Measurements from ENCODE around the gene NOS1. TPM values are rescaled to one million over a fixed set of nuclear protein-coding genes. Genes with fewer than 3 reads are reported as not detected.
"Not testable (repeated sequence)": the region's sequence is repeated elsewhere in the genome, so short reads cannot be mapped to it uniquely, and the experiment has no call there.

NOS1 gene
- polyA plus RNA-seq, 4 donors: 0.71 to 1.00 (median 0.87) TPM

DNA sequence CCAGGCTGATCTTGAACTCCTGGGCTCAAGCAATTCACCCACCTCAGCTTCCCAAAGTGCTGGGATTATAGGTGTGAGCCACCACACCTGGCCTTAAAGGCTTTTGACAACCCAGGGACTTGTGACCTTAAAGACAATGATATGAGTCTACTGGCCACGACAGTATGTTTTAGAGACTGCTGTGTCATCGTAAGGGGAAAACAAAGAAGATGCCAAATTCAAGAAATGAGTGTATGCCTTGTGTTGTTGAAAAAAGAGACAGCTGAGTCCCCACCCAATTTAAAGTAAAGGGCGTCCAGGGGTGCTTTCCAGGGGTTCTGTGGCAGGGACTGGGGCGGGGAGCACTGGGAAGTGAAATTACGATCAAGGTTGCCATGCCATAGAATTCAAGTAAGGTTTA is 144.7 kb downstream of the NOS1 start:
- DNase-seq (ENCODE audit: low read depth in 4 of 4, low spot score in 3 of 4): no peak

- no peak for DNase-seq (ENCODE audit: low read depth in 4 of 4, low spot score in 3 of 4)
Measured at GRCh38 chr12:117214797-117215196, 146.6 kb downstream of the NOS1 start.

DNA sequence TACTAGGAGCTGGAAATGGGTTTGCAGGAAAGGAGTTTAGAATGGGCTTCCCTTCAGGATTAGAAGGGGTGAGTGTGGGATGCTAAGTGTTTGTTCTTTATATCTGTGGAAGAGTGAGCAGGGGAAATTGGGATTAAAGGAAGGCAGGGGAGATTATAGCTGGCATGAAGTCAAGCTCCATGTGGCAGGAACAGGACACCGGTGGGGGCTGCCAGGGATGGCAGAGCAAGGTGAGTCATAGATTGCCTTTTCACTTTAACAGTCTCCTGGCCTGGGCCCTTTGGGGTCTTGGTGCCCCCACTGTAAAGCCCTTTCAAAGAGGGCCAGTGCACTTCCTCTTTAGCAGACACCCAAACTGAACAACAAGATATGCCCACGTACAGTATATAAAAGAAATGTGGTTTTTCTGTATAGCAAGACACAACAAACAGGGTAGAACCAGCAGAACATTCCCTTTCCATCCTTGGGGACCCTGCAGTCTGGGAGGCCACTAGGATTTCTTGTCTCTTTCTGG is 148.1 kb downstream of the NOS1 start:
- no peak for DNase-seq (ENCODE audit: low read depth in 4 of 4, low spot score in 3 of 4)

DNA sequence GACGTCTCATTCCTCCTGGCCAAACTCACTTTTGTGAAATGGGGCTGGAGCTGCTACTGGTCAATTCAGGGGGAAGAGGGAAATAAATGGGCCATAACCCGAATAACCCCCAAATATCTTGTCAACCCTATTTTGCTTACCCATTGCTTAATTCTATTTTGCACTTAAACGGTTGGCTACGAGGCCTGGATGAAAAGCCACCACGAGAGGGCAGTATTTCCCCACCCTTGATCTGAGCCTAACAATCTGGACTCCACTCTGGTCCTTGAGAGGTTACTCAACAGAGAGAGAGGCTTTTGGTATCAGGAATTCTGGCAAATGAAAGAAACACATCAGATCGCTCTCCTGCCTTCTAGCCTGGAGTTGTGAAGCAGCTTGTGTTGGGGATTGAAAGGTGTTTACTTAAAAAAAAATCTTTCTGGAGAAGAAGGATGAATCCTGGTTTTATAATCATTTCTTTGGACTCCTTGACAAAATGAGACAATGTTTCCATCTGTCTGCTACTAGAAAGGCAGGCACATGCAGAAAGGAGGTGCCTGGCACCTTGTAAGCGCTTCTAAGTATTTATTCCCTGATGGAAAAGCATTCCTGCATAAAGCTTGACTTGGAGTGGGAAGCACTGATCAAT is 148.7 kb downstream of the NOS1 start:
- DNase-seq (ENCODE audit: low read depth in 4 of 4, low spot score in 3 of 4): peak; percentile 65 to 74 (median 70)

- DNase-seq (ENCODE audit: low read depth in 4 of 4, low spot score in 3 of 4): no peak
Measured at GRCh38 chr12:117210266-117210918, 151.0 kb downstream of the NOS1 start.

DNA sequence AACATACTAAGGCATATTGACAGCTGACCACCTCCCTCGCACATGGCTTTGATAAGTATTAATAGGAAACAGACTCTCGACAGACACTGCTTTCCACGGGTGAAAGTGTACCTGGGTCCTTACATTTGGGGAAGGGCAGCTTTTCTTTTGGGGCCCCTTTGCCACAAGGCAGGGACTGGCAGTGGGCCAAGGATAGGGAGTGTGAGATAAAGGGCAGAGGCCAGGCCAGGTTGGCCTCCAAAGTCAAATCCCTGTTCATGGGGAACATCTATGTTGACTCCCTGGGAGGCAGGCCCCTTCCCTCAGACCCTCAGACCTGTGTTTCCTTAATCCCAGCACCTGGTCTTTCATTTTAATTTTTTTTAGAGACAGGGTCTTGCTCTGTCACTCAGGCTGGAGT is 151.8 kb downstream of the NOS1 start:
- no peak for DNase-seq (ENCODE audit: low read depth in 4 of 4, low spot score in 3 of 4)

- no peak for DNase-seq (ENCODE audit: low read depth in 4 of 4, low spot score in 3 of 4)
Measured at GRCh38 chr12:117208811-117209455, 152.5 kb downstream of the NOS1 start.

- no peak for DNase-seq (ENCODE audit: low read depth in 4 of 4, low spot score in 3 of 4)
Measured at GRCh38 chr12:117208206-117208605, 153.2 kb downstream of the NOS1 start.

GRCh38 chr12:117207675-117208074 is 153.8 kb downstream of the NOS1 start:
- DNase-seq (ENCODE audit: low read depth in 4 of 4, low spot score in 3 of 4): no peak

DNA sequence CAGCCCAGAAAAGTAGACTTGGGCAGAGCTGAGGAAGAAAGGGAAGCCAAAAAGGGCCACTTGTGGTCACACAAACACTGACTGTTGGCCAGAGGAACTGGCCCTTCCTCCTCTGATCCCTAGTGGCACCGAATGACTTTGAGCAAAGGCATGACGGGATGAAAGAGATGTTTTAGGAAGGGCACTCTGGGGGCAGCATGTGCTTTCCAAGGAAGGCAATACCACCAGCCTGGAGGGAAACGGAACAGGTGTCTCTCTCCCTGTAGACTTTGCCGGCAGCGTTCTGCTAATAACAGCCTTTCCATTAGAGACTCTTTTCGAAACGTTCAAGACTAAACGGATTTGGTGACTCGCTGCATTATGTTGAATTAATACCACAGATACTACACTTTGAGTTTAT is 158.9 kb downstream of the NOS1 start:
- no peak for DNase-seq (ENCODE audit: low read depth in 4 of 4, low spot score in 3 of 4)

DNA sequence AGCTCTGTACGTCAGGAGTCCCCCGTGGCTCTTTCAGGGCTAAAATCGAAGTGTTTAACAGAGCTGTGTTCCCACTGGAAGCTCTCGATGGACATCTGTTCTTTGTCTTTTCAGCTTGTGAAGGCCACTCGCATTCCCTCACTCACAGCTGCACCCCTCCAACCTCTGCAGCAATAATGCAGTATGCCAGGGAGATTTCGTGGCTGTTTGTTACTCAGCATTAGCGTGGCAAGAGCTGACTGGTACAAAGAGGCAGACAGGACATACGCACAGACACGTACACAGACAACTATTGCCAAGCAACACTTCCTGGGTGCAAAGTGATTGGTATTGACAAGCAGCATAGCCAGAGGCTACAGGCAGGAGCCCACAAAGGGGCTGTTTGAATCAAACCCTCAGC is 159.4 kb downstream of the NOS1 start:
- DNase-seq (ENCODE audit: low read depth in 4 of 4, low spot score in 3 of 4): no peak

DNA sequence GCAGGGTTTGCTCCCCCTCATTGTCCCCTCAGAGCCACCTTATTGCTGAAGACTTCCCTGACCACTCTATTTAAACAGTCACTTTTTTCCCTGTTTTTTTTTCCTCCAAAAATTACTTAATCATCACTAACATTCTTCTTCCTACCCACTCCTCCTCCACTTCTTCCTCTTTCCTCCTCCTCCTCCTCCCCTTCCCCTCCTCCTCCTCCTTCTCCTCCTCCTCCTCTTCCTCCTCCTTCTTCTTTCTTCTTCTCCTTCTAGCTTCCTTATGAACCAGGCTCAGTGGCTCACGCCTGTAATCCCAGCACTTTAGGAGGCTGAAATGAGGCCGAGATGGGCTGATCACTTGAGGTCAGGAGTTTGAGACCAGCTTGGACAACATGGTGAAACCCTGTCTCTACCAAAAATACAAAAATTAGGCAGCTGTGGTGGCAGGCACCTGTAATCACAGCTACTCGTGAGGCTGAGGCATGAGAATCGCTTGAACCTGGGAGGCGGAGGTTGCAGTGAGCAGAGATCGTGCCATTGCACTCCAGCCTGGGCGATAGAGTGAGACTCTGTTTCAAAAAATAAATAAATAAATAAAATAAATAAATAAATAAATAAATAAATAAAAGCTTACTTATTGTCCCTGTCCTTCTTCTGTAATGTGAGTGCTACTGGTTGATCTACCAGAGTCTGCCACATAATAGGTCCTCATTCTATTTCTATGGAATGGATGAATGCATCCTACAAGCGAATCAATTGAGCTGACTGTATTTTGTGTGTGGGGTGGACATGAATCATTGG is 161.3 kb downstream of the NOS1 start:
- not testable (repeated sequence) for DNase-seq (ENCODE audit: low read depth in 4 of 4, low spot score in 3 of 4)

DNA sequence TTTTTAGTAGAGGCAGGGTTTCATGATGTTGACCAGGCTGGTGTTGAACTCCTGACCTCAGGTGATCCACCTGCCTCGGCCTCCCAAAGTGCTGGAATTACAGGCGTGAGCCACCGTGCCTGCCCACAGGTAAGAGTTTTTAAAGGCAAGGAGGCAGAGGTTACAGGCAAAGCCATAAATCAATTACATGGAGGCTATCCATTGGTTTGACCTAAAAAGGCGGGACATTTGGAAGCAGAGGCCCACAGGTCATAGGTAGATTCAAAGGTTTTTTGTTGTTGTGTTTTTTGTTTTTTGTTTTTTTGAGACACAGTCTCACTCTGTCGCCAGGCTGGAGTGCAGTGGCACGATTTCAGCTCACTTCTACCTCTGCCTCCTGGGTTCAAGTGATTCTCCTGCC is 165.1 kb downstream of the NOS1 start:
- not testable (repeated sequence) for DNase-seq (ENCODE audit: low read depth in 4 of 4, low spot score in 3 of 4)

GRCh38 chr12:117195027-117195426 is 166.4 kb downstream of the NOS1 start:
- not testable (repeated sequence) for DNase-seq (ENCODE audit: low read depth in 4 of 4, low spot score in 3 of 4)

- DNase-seq (ENCODE audit: low read depth in 4 of 4, low spot score in 3 of 4): no peak
Measured at GRCh38 chr12:117193903-117194302, 167.5 kb downstream of the NOS1 start.

GRCh38 chr12:117192581-117192980 is 168.8 kb downstream of the NOS1 start:
- not testable (repeated sequence) for DNase-seq (ENCODE audit: low read depth in 4 of 4, low spot score in 3 of 4)

GRCh38 chr12:117192057-117192456 is 169.4 kb downstream of the NOS1 start:
- no peak for DNase-seq (ENCODE audit: low read depth in 4 of 4, low spot score in 3 of 4)

GRCh38 chr12:117190210-117190781 is 171.1 kb downstream of the NOS1 start, which contains the start of gene FBXO21:
FBXO21 (minus strand) TSS chr12:117190470; CDS start chr12:117190456, 14 bp downstream.
- peak; percentile 76 to 80 (median 78) for DNase-seq (ENCODE audit: low read depth in 4 of 4, low spot score in 3 of 4)

GRCh38 chr12:117189725-117190209 is 171.7 kb downstream of the NOS1 start:
- peak in 2 of 4 donors; percentile 18 to 28 for DNase-seq (ENCODE audit: low read depth in 4 of 4, low spot score in 3 of 4)
